HG03571 (cell line): ENCODE results near the gene CXCL12.

Experiments used
- ATAC-seq: cut with Tn5 transposase; IDR thresholded peaks from one replicate; pipeline ENCODE4 v1.9.1; 2021; ENCODE audit not compliant: unreplicated experiment

Gene CXCL12

GRCh38 chr10:44385696-44386441 is 972 bp upstream of the CXCL12 start:
- no peak for ATAC-seq

DNA sequence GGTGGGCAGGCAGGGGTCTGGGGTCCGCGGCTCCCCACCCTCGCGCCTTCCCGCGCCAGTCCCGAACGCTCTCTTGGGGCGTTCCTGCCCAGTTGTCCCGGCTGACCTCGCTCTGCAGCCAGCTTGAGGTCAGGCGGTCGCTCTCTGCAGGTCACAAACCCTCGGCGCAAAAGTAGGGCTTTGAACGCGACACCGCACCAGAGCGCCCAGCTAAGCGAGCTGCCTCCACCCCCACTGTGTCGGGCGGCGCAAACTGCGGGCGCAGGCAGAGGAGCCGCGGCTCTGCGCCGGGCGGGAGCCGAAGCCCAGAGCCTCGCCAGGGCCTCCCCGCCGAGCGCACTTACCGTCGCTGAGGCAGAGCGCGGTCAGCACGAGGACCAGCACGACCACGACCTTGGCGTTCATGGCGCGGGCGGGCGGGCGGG is 284 bp downstream of the CXCL12 start:
- ATAC-seq = no peak

DNA sequence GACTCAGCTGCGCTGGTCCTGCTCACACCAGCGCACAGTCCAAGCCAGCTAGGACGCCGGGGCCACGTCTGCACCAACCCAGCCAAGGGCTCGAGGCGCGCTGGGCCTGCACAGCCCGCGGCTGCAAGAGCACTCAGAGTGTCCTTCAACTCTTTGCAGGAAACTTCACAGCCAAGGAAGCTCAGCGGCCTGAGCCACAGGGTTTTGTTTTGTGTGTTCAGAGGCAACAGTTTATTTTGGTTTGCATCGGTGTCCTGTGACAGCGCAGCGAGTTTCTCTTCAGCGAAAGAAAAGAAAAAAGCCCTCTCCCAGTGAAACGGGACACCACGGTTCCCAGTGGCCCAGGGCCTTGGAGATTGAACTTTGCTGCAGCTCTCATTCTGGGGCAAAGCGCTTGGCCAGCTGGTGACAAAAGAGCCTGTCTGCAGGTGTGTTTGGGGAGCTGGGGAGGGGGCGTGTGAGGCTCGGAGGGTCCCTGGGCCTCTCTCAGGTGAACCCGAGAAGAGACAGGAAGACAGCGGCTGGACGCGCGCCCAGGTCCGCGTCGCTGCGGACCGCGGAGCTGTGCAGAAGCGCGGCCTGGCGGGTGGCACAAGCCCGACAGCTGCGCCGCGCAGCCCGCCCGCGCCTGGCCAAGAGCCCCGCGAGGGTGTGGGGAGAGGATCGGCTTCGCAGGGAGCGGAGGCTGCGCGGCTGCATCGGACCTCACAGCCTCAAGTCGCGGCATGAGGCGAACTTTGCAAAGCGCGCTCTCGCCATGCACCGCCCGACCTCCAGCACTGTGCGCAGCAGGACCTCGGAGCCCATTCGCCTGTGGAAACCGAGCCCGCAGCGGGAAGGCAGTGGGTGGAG is 922 bp downstream of the CXCL12 start:
- ATAC-seq = no peak

DNA sequence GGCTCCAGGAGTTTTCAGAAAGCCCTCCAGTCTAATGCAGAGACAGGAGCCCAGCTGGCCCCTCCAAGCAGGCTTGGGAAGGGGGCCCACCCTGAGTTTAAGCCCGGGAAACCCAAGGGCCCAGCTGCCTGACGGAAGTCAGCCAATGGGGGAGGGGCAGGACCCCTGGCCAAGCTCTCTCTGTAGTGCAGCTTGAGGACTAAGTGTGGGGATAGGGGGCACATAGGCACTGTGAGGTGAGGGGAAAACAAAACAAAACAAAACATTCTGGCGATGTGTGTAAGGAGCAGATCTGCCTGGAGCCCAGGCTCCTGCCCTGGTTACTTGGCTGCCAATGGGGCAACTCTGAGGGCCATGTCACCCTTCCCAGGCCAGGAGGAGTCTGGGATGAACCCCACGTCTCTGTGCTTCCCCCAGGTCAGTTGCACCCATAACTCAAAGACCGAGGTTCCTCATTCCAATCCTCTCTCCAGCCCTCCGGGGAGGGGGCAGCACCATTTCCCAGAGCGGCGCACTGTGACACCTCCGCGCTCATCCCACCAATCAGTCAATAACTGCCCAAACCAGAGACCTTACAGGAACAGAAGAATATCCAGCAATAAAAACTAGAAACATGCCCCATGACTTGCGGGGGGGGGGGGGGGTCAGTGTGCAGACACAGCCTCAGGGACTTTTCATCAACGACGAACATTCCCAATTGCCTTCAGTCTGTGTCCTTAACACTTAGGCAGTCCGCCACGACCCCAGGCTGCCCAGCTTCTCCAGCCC is 1.7 kb downstream of the CXCL12 start:
- ATAC-seq = no peak

- no peak for ATAC-seq
Measured at GRCh38 chr10:44382131-44382858, 2.6 kb downstream of the CXCL12 start.

DNA sequence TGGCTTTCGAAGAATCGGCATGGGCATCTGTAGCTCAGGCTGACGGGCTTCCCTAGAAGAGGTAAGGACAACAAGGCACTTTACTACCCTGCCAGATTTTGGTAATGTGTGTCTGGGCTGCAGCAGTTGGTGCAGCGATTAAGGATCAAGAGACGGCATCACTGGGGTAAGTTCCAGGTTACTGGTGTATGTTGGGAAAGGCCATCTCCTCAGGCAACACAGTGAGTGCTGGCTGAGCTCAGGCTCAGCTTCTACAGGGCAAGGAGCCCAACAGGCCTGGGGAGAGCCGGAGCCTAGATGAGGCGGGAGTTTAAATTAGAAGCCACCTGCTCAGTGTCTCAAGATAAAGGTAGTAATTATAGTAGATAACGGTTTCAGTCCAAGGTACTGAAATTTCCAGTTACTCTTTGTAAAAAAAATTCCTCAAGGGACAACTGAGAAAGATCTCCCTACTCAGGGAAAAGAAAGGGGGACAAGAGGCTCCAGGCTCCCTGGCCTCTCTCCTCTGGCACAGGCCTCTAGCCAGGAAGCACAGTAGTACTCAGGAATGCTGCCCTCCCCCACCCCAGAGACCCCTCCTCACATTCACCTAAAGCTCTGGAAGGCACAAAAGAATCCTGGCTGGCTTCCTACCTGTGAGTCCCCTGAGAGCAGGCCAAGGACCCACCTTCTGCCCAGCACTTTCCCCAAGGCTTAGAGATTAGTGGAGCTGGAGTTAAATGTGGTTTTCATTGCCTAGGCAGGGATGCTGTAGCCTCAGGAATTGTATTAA is 3.9 kb downstream of the CXCL12 start:
- ATAC-seq = no peak

DNA sequence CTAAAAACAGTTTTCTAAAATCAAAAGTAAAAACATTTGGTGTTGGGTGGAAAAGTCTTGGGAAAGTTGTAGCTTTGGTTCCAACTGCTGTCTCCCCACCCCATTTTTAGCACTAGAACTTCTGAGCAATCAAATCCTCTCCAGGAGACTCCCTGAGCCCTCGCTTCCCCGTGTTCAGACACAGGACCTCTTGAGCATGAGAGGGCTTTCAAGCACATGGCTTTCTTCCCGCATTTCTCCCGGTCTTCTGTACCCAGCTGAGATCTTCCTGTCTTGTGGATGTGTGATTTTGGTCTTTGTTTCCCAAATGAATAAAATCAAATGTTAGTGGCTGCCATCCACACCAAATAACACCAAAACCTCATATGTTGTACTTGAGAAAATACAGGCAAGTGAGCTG is 5.0 kb downstream of the CXCL12 start:
- no peak for ATAC-seq

DNA sequence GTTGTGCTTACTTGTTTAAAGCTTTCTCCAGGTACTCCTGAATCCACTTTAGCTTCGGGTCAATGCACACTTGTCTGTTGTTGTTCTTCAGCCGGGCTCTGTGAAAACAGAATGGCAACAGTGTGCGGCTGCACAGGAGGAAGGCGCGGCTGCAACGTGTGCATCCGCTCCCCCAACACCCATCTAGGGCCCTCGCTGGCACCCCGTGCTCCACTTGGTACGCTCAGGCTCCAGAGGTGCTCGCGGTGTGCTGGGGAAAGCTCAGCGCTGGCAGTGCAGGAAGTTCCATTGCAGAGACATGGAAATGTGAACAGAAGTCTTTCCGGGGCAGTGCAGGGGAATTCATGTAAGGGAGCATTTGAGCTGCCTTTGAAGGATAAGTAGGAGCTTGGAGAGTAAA is 6.3 kb downstream of the CXCL12 start:
- no peak for ATAC-seq

GRCh38 chr10:44377651-44378310 is 7.1 kb downstream of the CXCL12 start:
- no peak for ATAC-seq

DNA sequence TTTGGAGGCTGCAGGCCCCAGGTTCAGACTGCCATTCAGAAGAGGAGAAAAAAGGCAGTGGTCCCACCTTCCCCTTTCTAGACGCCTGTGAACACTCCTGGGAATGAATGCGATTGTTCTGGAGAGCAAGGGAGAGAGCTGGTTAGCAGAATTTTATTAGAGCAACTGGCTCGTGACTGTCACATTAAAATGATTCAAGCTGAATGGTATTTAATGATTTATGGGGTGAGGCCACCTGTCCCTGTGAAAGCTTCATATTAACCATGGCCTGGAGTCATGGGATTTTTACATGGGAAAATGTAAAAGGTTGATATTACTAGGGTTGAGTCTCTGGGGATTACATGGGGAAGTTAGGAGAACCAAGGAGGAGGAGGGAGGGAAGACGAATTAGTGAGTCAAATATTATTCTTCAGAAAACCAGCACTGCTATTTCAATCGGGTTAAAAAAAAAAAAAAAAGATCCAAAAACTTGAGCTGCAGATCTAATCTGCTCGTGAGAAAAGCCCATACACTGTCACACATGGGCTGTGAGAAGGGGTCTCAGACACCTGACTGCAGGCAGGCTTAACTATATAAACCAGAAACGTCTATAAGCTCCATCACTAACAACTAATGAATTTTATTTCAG is 8.3 kb downstream of the CXCL12 start:
- no peak for ATAC-seq

DNA sequence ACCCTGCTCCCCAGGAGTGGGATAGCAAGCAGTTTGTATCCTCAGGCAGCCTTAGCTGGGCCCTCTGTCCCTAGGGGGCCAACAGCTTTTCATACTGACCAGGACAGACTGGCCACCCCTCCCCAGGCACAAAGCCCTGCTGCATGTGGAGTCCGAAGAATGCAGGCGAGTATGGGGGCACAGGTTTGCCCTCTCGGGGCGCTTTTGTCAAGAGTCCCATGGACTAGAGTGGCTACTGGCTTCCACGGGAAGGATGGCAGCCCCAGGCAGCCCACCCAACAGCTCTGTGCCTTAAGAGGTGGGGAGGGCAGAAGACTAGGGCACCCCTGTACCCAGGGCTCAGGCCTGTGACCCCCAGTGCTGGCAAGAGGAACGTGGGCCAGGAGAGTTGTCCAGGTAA is 10.7 kb downstream of the CXCL12 start:
- no peak for ATAC-seq

- no peak for ATAC-seq
Measured at GRCh38 chr10:44373341-44373995, 11.4 kb downstream of the CXCL12 start.

GRCh38 chr10:44372181-44372580 is 12.7 kb downstream of the CXCL12 start:
- no peak for ATAC-seq

DNA sequence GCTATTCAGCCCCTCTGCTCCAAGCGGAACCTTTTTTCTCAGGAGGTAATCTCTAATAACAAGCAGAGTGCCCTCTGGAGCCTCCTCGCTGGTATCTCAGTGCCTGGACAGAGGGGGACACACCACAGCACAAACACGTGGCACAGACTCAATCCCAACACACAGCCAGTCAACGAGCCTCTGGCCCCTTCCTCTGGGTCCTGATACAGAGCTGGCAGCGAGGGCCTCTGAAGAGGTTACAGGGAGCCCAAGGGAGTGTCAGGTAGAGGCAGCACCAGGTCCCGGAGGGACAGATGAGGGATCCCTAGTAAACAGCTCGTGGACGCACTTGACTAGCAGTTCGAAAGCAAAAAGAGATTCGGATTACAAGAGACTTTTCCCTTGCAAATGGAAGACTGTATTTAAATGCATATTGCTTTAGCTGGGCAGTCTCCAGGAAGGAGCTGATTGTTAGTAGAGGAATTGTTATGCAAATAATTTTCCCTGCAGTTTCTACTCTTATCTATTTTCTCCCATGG is 14.1 kb downstream of the CXCL12 start:
- no peak for ATAC-seq

- no peak for ATAC-seq
Measured at GRCh38 chr10:44369854-44370253, 15.0 kb downstream of the CXCL12 start.

DNA sequence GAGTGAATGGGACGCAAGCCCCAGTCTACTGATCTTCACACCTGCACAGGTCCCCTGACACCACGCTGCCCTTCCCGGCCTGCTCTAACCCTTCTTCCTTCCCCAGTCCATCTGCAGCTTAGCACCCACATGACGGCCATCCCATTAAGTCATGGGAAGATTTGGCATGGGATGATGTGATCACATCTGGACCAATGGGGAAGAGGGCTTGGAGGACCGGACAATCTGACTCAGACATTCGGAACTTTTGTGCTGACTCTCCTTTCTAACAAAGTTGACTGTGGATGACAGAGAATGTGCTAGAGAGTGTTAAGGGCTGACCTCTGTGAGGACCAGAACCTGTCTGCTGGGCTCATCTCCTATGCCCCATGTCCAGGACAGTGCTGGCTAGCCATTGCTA is 15.6 kb downstream of the CXCL12 start:
- ATAC-seq = no peak

DNA sequence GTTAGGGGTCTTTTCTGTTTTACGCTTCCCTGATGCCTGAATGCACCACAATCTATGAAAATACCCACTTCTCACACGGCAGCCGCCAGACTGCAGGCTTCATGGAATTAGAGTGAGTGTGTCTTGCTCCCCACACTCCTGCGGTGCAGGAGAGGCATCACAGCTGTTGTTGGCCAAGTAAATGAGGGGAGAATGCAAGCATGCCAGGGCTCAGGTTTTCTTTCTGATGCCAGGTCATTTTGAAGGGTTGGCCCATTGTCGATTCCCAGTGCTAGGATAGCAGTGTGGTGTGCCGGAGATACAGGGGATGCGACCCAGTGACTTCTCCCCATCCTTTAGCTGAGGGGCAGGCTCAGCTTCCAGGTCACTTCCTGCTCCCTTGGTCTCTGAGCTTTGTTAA is 16.3 kb downstream of the CXCL12 start:
- ATAC-seq = no peak

DNA sequence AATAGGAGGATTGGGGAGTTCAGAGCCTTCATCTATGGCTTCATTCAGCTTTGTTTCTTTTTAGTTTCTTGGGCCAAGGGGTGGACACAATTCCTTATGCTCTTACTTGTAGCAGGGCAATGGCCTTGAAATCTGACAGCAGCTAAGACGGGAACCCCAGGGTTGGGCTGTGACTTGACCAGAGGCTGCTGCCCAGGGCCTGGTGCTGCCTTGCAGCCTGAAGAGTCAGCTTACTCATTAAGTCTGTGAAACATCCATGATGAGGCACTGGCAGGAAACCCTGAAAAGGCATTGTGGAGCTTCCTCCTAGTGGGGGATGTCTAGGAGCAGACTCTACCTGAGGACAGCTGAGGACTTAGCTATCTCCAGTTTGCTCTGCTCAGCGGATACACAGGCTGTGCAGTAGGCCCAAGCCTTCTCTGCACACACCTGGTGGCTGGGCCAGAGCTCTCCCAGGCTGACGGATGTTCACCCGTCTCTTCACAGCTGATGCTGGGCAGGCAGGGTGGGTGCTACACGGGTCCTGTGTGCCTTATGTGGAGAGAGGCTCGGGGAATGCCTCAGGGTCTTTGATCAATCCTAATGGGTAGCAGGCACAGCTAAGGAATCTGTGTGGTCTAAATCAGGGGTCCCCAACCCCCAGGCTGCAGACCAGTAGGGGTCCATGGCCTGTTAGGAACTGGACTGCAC is 17.8 kb downstream of the CXCL12 start:
- no peak for ATAC-seq
